SK-N-SH (cell line): Measurements from ENCODE around the gene EXOC6B. TPM values are rescaled to one million over a fixed set of nuclear protein-coding genes. Genes with fewer than 3 reads are reported as not detected.

Source experiments
- CTCF ChIA-PET: fragments of 300-600, 350-600 bp; formaldehyde crosslinking; extraction: SDS; loops from one replicate; lab custom pipeline; 2021; lab: Yijun Ruan, JAX
- POLR2A ChIA-PET: fragments of 350-600 bp; sonication (Branson Sonifier 250); formaldehyde crosslinking; extraction: SDS; loops from one replicate; lab custom pipeline; 2020; ENCODE audit warnings: antibody characterized with exemption, inconsistent platforms; lab: Yijun Ruan, JAX
- DNase-seq: peaks from one replicate; pipeline ENCODE4 v3.0.0; 2012
- H2AFZ ChIP-seq: fragments of 200-600 bp; sonication (generic); 2 replicates; pipeline ENCODE4 v1.8.1; 2016; ENCODE audit warnings: antibody characterized with exemption, mild to moderate bottlenecking, low read depth
- H3F3A ChIP-seq: fragments of 200-600 bp; sonication (generic); replicated peaks from 2 replicates; pipeline ENCODE3; 2016; ENCODE audit warnings: antibody characterized with exemption, mild to moderate bottlenecking; ENCODE audit not compliant: insufficient read depth
- H3K27ac ChIP-seq, 2 experiments: fragments of 200-500 bp in 1 of 2; fragments of 200-600 bp in 1 of 2; sonication (Bioruptor generic) in 1 of 2; sonication (generic), shearing (Covaris generic) in 1 of 2; 2 replicates each; pipeline versions ENCODE4 v1.5.1 to v1.6.1; 2014 to 2016; ENCODE audit warnings: low read depth in 2 of 2, inconsistent platforms in 1 of 2, low read length in 1 of 2, mild to moderate bottlenecking in 1 of 2, mixed read lengths in 1 of 2
- H3K27me3 ChIP-seq: fragments of 200-600 bp; sonication (generic), shearing (Covaris generic); 2 replicates; pipeline ENCODE4 v1.6.1; 2016; ENCODE audit warnings: mixed run types; ENCODE audit not compliant: insufficient read depth
- H3K36me3 ChIP-seq, 2 experiments: fragments of 200-500 bp in 1 of 2; fragments of 200-600 bp in 1 of 2; sonication (Bioruptor generic) in 1 of 2; sonication (generic) in 1 of 2; replicated peaks in 1 of 2; 2 replicates each; pipeline versions ENCODE3 to v1.5.1; 2014 to 2016; ENCODE audit warnings: low read length in 1 of 2, mild to moderate bottlenecking in 1 of 2; ENCODE audit not compliant: insufficient read depth in 2 of 2, control insufficient read depth in 1 of 2
- H3K4me1 ChIP-seq, 2 experiments: fragments of 200-500 bp in 1 of 2; fragments of 200-600 bp in 1 of 2; sonication (Bioruptor generic) in 1 of 2; sonication (generic), shearing (Covaris generic) in 1 of 2; 2 replicates each; pipeline versions ENCODE4 v1.5.1 to v1.6.1; 2014 to 2016; ENCODE audit warnings: low read depth in 1 of 2, low read length in 1 of 2, mixed run types in 1 of 2; ENCODE audit not compliant: insufficient read depth in 2 of 2, control insufficient read depth in 1 of 2
- H3K4me2 ChIP-seq: fragments of 200-600 bp; sonication (generic), shearing (Covaris generic); 2 replicates; pipeline ENCODE4 v1.6.1; 2017; ENCODE audit warnings: mixed run types
- H3K4me3 ChIP-seq, 2 experiments: fragments of 200-500 bp in 1 of 2; fragments of 200-600 bp in 1 of 2; sonication (Bioruptor generic) in 1 of 2; sonication (generic), shearing (Covaris generic) in 1 of 2; 2 replicates each; pipeline versions ENCODE4 v1.5.1 to v1.8.1; 2014 to 2016; ENCODE audit warnings: low read depth in 2 of 2, inconsistent platforms in 1 of 2, low read length in 1 of 2, mild to moderate bottlenecking in 1 of 2, mixed read lengths in 1 of 2, moderate library complexity in 1 of 2
- H3K79me2 ChIP-seq: fragments of 200-600 bp; sonication (generic); 2 replicates; pipeline ENCODE4 v1.8.1; 2017; ENCODE audit warnings: mild to moderate bottlenecking; ENCODE audit not compliant: insufficient read depth
- H3K9ac ChIP-seq: fragments of 200-600 bp; sonication (generic); 2 replicates; pipeline ENCODE4 v1.6.1; 2017; ENCODE audit warnings: mixed run types
- H3K9me2 ChIP-seq: fragments of 200-600 bp; sonication (generic); 2 replicates; pipeline ENCODE4 v1.6.1; 2017; ENCODE audit warnings: mixed run types
- H3K9me3 ChIP-seq: fragments of 200-600 bp; sonication (generic); 2 replicates; pipeline ENCODE4 v1.6.1; 2017; ENCODE audit warnings: mixed run types, mild to moderate bottlenecking, moderate library complexity
- H4K20me1 ChIP-seq: fragments of 200-600 bp; sonication (generic); 2 replicates; pipeline ENCODE4 v1.6.1; 2017; ENCODE audit warnings: mild to moderate bottlenecking, mixed run types; ENCODE audit not compliant: insufficient read depth
- CTCF ChIP-seq: fragments of 200-600 bp; sonication (generic); IDR thresholded peaks from 2 replicates; pipeline ENCODE4 v1.6.1; 2017; ENCODE audit warnings: antibody characterized with exemption, mild to moderate bottlenecking, moderate library complexity
- EP300 ChIP-seq, 2 experiments: IDR thresholded peaks; 2 replicates each; pipeline versions ENCODE4 v1.4.0 to v1.6.1; 2012; ENCODE audit warnings: borderline replicate concordance in 1 of 2, low read depth in 1 of 2, low read length in 1 of 2
- FOSL2 ChIP-seq: IDR thresholded peaks from 2 replicates; pipeline ENCODE4 v1.4.0; 2012; ENCODE audit warnings: low read depth, mild to moderate bottlenecking, moderate library complexity, borderline replicate concordance
- FOXJ3 ChIP-seq: sonication (generic); formaldehyde crosslinking; IDR thresholded peaks from 2 replicates; pipeline ENCODE4 v1.5.1; 2020; ENCODE audit warnings: mild to moderate bottlenecking, missing genetic modification reagents
- GABPA ChIP-seq: IDR thresholded peaks from 2 replicates; pipeline ENCODE4 v1.4.0; 2012; ENCODE audit warnings: low read depth, mild to moderate bottlenecking
- IRF3 ChIP-seq: fragments of 150-350 bp; IDR thresholded peaks from 2 replicates; pipeline ENCODE4 v1.6.1; 2016; ENCODE audit warnings: mild to moderate bottlenecking, low read depth, low read length
- JUND ChIP-seq: IDR thresholded peaks from 2 replicates; pipeline ENCODE4 v1.4.0; 2012
- MEF2A ChIP-seq: IDR thresholded peaks from 2 replicates; pipeline ENCODE4 v1.4.0; 2012; ENCODE audit warnings: low read depth, borderline replicate concordance
- MXI1 ChIP-seq: IDR thresholded peaks from 2 replicates; pipeline ENCODE4 v1.6.1; 2012; ENCODE audit warnings: mild to moderate bottlenecking, low read depth, low read length, improper control_type of control experiment
- NFIC ChIP-seq: IDR thresholded peaks from 2 replicates; pipeline ENCODE4 v1.4.0; 2012; ENCODE audit warnings: borderline replicate concordance
- NRF1 ChIP-seq: IDR thresholded peaks from 2 replicates; pipeline ENCODE4 v1.6.1; 2012; ENCODE audit warnings: low read depth, mild to moderate bottlenecking, low read length
- PBX3 ChIP-seq: IDR thresholded peaks from 2 replicates; pipeline ENCODE4; 2012
- RCOR1 ChIP-seq: fragments of 150-350 bp; IDR thresholded peaks from 2 replicates; pipeline ENCODE4 v1.6.1; 2017; ENCODE audit warnings: antibody characterized with exemption, low read length
- REST ChIP-seq: IDR thresholded peaks from 2 replicates; pipeline ENCODE4 v1.6.1; 2012; ENCODE audit warnings: mild to moderate bottlenecking, low read depth, low read length, moderate library complexity
- RFX5 ChIP-seq: IDR thresholded peaks from 2 replicates; pipeline ENCODE4 v1.6.1; 2012; ENCODE audit warnings: mild to moderate bottlenecking, improper control_type of control experiment, low read length
- TAF1 ChIP-seq: IDR thresholded peaks from 2 replicates; pipeline ENCODE4 v1.6.1; 2012; ENCODE audit warnings: low read depth, mild to moderate bottlenecking, low read length, moderate library complexity, borderline replicate concordance
- TCF12 ChIP-seq: IDR thresholded peaks from 2 replicates; pipeline ENCODE4 v1.4.0; 2012
- TEAD4 ChIP-seq: IDR thresholded peaks from 2 replicates; pipeline ENCODE4 v1.4.0; 2012; ENCODE audit warnings: mild to moderate bottlenecking, borderline replicate concordance; ENCODE audit not compliant: insufficient read depth
- polyA plus RNA-seq, 3 experiments: library from polyadenylated mRNA; depleted of rRNA; stranded (reverse); fragments of >200 nt; gene quantifications; 2 replicates each; pipeline ENCODE4 v1.2.3, GENCODE V29; 2012
- TF ChIP-seq, protein P1 (sequence below): IDR thresholded peaks from 2 replicates; pipeline ENCODE4 v1.4.0; 2012; ENCODE audit warnings: low read depth, borderline replicate concordance

The EXOC6B gene
- polyA plus RNA-seq, 1 of the 3 experiments (the other 2 are of a cell fraction) = 7.4 TPM

DNA sequence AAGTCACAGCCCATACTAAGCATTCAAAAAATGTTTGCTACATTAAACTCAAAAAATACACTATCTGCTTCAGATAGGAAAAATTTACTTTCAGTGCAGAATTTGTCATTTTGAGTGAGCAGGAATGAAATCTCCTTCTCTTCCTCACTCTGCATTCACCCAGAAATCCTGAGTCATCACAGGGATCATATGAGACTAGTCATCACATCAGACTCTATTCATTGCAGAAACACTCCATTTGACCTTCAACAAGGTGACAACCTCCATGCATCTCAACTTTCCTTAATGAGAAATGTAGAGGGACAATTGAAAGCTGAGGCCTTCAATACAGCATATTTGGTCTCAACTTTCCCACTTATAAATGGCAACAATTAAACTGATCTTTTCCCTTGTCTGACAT, 547.8 kb downstream of the EXOC6B start:
- DNase-seq = no peak
- H3K4me3 ChIP-seq = no peak overlapping the region
- ChIA-PET CTCF (no interaction called here), POLR2A (no interaction called here)
- no peaks in the 10 kb centered on the region for H3K9me2 ChIP-seq
- H4K20me1 ChIP-seq = no peaks in the 10 kb centered on the region
- no peak overlapping the region for H3K9ac ChIP-seq
- H2AFZ ChIP-seq = no peak overlapping the region
- no peaks in the 10 kb centered on the region for H3K36me3 ChIP-seq
- H3K4me2 ChIP-seq = no peak overlapping the region
- H3K27ac ChIP-seq = peak overlapping the region in 1 of 2 experiments; percentile 47; a peak in 2 of 4 replicates
- TF ChIP-seq FOXJ3 (no peak), RCOR1 (no peak), MXI1 (no peak), GABPA (no peak), TAF1 (no peak), TCF12 (peak; percentile 36; the same call in 1 of the 2 replicates), RFX5 (no peak), REST (no peak), IRF3 (no peak), CTCF (no peak), FOSL2 (peak; percentile 81), JUND (peak; percentile 25; the same call in 1 of the 2 replicates), NFIC (no peak), NRF1 (no peak), PBX3 (peak; percentile 62), EP300 (IDR thresholded peaks at IDR 0.05; ENCODE audit: borderline replicate concordance in 1 of 2, low read depth in 1 of 2, low read length in 1 of 2) (0 out of 4 replicates have a peak, but pooled peaks of 1 of the 2 experiments have one; percentile 21), TEAD4 (0 out of 2 replicates have a peak, but pooled peaks have one; percentile 22), MEF2A (no peak)
- TF ChIP-seq, protein P1, sequence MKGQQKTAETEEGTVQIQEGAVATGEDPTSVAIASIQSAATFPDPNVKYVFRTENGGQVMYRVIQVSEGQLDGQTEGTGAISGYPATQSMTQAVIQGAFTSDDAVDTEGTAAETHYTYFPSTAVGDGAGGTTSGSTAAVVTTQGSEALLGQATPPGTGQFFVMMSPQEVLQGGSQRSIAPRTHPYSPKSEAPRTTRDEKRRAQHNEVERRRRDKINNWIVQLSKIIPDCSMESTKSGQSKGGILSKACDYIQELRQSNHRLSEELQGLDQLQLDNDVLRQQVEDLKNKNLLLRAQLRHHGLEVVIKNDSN = no peak
- no peaks in the 10 kb centered on the region for H3F3A ChIP-seq
- H3K9me3 ChIP-seq = no peaks in the 10 kb centered on the region
- no peaks in the 10 kb centered on the region for H3K79me2 ChIP-seq
- H3K4me1 ChIP-seq = peaks cover 0 to 24% of the 10 kb centered on the region in 2 experiments; a peak in 2 of 4 replicates
- no peaks in the 10 kb centered on the region for H3K27me3 ChIP-seq
